ENCODE data around the gene NOD1.

- TF ChIP-seq CTCF (IDR thresholded peaks at IDR 0.05) = no peak
- TF ChIP-seq POLR2A (IDR thresholded peaks at IDR 0.05) = no peak
Observed at GRCh38 chr7:30378275-30378674, 100.3 kb downstream of the NOD1 start.
